Stimulated activated naive CD4-positive, alpha-beta T cell treated with Interleukin-2 at 50 U/mL for 16 hours (primary cell): ENCODE data around the gene FCN3.
A peak's percentile ranks its signal among the peaks of the same experiment; 100 is the strongest.

Source experiments
- DNase-seq: peaks from one replicate; lab custom pipeline; 2025; lab: John Stamatoyannopoulos, UW

Gene FCN3

GRCh38 chr1:27341525-27342252, 32.9 kb downstream of the FCN3 start, which contains the start of gene SYTL1:
SYTL1 (plus strand) TSS chr1:27342022; CDS start chr1:27345335, 3,313 bp downstream.
- peak; percentile 55 for DNase-seq

- no peak for DNase-seq
Measured at GRCh38 chr1:27339213-27339612, 35.4 kb downstream of the FCN3 start.

GRCh38 chr1:27338751-27339150, 35.9 kb downstream of the FCN3 start:
- DNase-seq, result no peak

- DNase-seq, result no peak
Measured at GRCh38 chr1:27336756-27337155, 37.9 kb downstream of the FCN3 start.

GRCh38 chr1:27335506-27336422, 38.9 kb downstream of the FCN3 start:
- DNase-seq, result no peak

GRCh38 chr1:27333717-27334279, 40.8 kb downstream of the FCN3 start:
- no peak for DNase-seq

- DNase-seq, result peak; percentile 32
Measured at GRCh38 chr1:27332536-27333281, 41.9 kb downstream of the FCN3 start.

GRCh38 chr1:27331922-27332321, 42.7 kb downstream of the FCN3 start:
- no peak for DNase-seq

GRCh38 chr1:27331426-27331825, 43.2 kb downstream of the FCN3 start:
- DNase-seq, result no peak

GRCh38 chr1:27330786-27331185, 43.8 kb downstream of the FCN3 start:
- no peak for DNase-seq

- no peak for DNase-seq
Measured at GRCh38 chr1:27327964-27328363, 46.7 kb downstream of the FCN3 start.

GRCh38 chr1:27325286-27325685, 49.3 kb downstream of the FCN3 start:
- no peak for DNase-seq

- DNase-seq, result no peak
Measured at GRCh38 chr1:27322569-27323240, 51.9 kb downstream of the FCN3 start.

GRCh38 chr1:27321813-27322568, 52.6 kb downstream of the FCN3 start, which contains the start of gene TMEM222:
TMEM222 (plus strand) TSS chr1:27322163; CDS start chr1:27322198, 35 bp downstream.
- DNase-seq, result peak; percentile 94
